Glutamatergic neuron (in vitro differentiated cells): ENCODE data around the gene PADI3. TPM values are rescaled to one million over a fixed set of nuclear protein-coding genes. Genes with fewer than 3 reads are reported as not detected.

ENCODE experiments used
- DNase-seq: peaks from one replicate; pipeline ENCODE4 v3.0.0; 2022
- H3K27ac Mint-ChIP-seq: one replicate; pipeline ENCODE4 v1.8.0; 2020; ENCODE audit warnings: mild to moderate bottlenecking, mixed read lengths, inconsistent platforms; ENCODE audit not compliant: unreplicated experiment
- H3K27me3 Mint-ChIP-seq: one replicate; pipeline ENCODE4 v1.8.0; 2020; ENCODE audit warnings: mild to moderate bottlenecking, moderate library complexity, mixed read lengths, inconsistent platforms; ENCODE audit not compliant: unreplicated experiment
- H3K36me3 Mint-ChIP-seq: one replicate; pipeline ENCODE4 v1.8.0; 2020; ENCODE audit warnings: mild to moderate bottlenecking, mixed read lengths, inconsistent platforms; ENCODE audit not compliant: unreplicated experiment
- H3K4me1 Mint-ChIP-seq: one replicate; pipeline ENCODE4 v1.8.0; 2020; ENCODE audit warnings: mild to moderate bottlenecking, low read depth, mixed read lengths, inconsistent platforms; ENCODE audit not compliant: unreplicated experiment
- H3K4me3 Mint-ChIP-seq: one replicate; pipeline ENCODE4 v1.8.0; 2020; ENCODE audit warnings: mild to moderate bottlenecking, mixed read lengths, inconsistent platforms; ENCODE audit not compliant: unreplicated experiment
- H3K9me3 Mint-ChIP-seq: one replicate; pipeline ENCODE4 v1.8.0; 2020; ENCODE audit warnings: mild to moderate bottlenecking, moderate library complexity, mixed read lengths, inconsistent platforms; ENCODE audit not compliant: unreplicated experiment
- CTCF ChIP-seq: fragments of 200-600 bp; sonication (generic); IDR thresholded peaks from one replicate; pipeline ENCODE4 v1.5.0; 2021; ENCODE audit not compliant: partially characterized antibody, unreplicated experiment
- total RNA-seq: library from RNA; stranded (reverse); fragmentation: NEBNext Ultra II Directional; extraction: Animal tissue kit (Norgen Biotek cat#: 25700); gene quantifications from one replicate; pipeline ENCODE4 v1.2.1, GENCODE V29; 2021; ENCODE audit not compliant: unreplicated experiment

The PADI3 gene
- total RNA-seq, 1 donor from 2014 or later, result not detected

GRCh38 chr1:17292299-17293160, 43.6 kb downstream of the PADI3 start:
- H3K4me3 Mint-ChIP-seq, result no peak overlapping the region
- H3K36me3 Mint-ChIP-seq, result no peaks in the 10 kb centered on the region
- DNase-seq, result no peak
- H3K27ac Mint-ChIP-seq, result no peak overlapping the region
- H3K9me3 Mint-ChIP-seq, result peaks cover 2% of the 10 kb centered on the region
- H3K4me1 Mint-ChIP-seq, result no peaks in the 10 kb centered on the region
- no peaks in the 10 kb centered on the region for H3K27me3 Mint-ChIP-seq
- TF ChIP-seq CTCF, result no peak

- no peaks in the 10 kb centered on the region for H3K27me3 Mint-ChIP-seq
- H3K4me1 Mint-ChIP-seq, result no peaks in the 10 kb centered on the region
- peaks cover 2% of the 10 kb centered on the region for H3K9me3 Mint-ChIP-seq
- TF ChIP-seq CTCF, result no peak
- DNase-seq, result no peak
- H3K27ac Mint-ChIP-seq, result no peak overlapping the region
- H3K4me3 Mint-ChIP-seq, result no peak overlapping the region
- peaks cover 2% of the 10 kb centered on the region for H3K36me3 Mint-ChIP-seq
These were observed 45.0 kb downstream of the PADI3 start for GRCh38 chr1:17293681-17294425.

- H3K27ac Mint-ChIP-seq, result no peak overlapping the region
These were observed 46.4 kb downstream of the PADI3 start for GRCh38 chr1:17295292-17295691.

GRCh38 chr1:17296086-17296485, 47.2 kb downstream of the PADI3 start:
- H3K27ac Mint-ChIP-seq, result no peak overlapping the region
- no peaks in the 10 kb centered on the region for H3K4me1 Mint-ChIP-seq
- H3K36me3 Mint-ChIP-seq, result peaks cover 4% of the 10 kb centered on the region
- DNase-seq, result no peak
- TF ChIP-seq CTCF, result no peak
- no peaks in the 10 kb centered on the region for H3K27me3 Mint-ChIP-seq
- no peak overlapping the region for H3K4me3 Mint-ChIP-seq
- peaks cover 2% of the 10 kb centered on the region for H3K9me3 Mint-ChIP-seq

More at GRCh38 chr1:17295292-17295691, 46.4 kb downstream of the PADI3 start:
- TF ChIP-seq CTCF, result no peak
- no peak for DNase-seq
- H3K27me3 Mint-ChIP-seq, result no peaks in the 10 kb centered on the region
- no peak overlapping the region for H3K4me3 Mint-ChIP-seq
- H3K36me3 Mint-ChIP-seq, result peaks cover 4% of the 10 kb centered on the region
- H3K9me3 Mint-ChIP-seq, result peaks cover 2% of the 10 kb centered on the region
- no peaks in the 10 kb centered on the region for H3K4me1 Mint-ChIP-seq

GRCh38 chr1:17297991-17298390, 49.1 kb downstream of the PADI3 start:
- no peak overlapping the region for H3K27ac Mint-ChIP-seq
- DNase-seq, result no peak
- peaks cover 9% of the 10 kb centered on the region for H3K9me3 Mint-ChIP-seq
- peaks cover 2% of the 10 kb centered on the region for H3K27me3 Mint-ChIP-seq
- H3K36me3 Mint-ChIP-seq, result peaks cover 16% of the 10 kb centered on the region
- TF ChIP-seq CTCF, result no peak
- H3K4me1 Mint-ChIP-seq, result no peaks in the 10 kb centered on the region
- H3K4me3 Mint-ChIP-seq, result no peak overlapping the region
